Esophagus squamous epithelium (tissue), 5 donors: ENCODE results near the gene ADARB2. TPM values are rescaled to one million over a fixed set of nuclear protein-coding genes. Genes with fewer than 3 reads are reported as not detected.

ENCODE experiments used
- DNase-seq: peaks from one replicate; lab custom pipeline; 2025; lab: John Stamatoyannopoulos, UW
- H3K27ac ChIP-seq, 4 donors: fragments of 200-600 bp; sonication (generic); one replicate each; pipeline ENCODE4 v1.5.1; 2016 to 2019; ENCODE audit warnings: mild to moderate bottlenecking in 1 of 4
- H3K27me3 ChIP-seq, 4 donors: fragments of 200-600 bp; sonication (generic); 1 replicate in 3 of 4; 2 replicates in 1 of 4; pipeline versions ENCODE4 v1.5.1 to v1.6.0; 2017 to 2021; ENCODE audit warnings: antibody characterized with exemption in 1 of 4
- H3K36me3 ChIP-seq, 3 donors: fragments of 200-600 bp; sonication (generic); one replicate each; pipeline ENCODE4 v1.5.1; 2016 to 2019
- H3K4me1 ChIP-seq, 3 donors: fragments of 200-600 bp; sonication (generic); one replicate each; pipeline ENCODE4 v1.5.1; 2017 to 2019
- H3K4me3 ChIP-seq, 4 donors: fragments of 200-600 bp; sonication (generic); 1 replicate in 3 of 4; 2 replicates in 1 of 4; pipeline ENCODE4 v1.5.1; 2016 to 2019; ENCODE audit warnings: mild to moderate bottlenecking in 2 of 4, moderate library complexity in 1 of 4
- H3K9me3 ChIP-seq, 3 donors: fragments of 200-600 bp; sonication (generic); one replicate each; pipeline ENCODE4 v1.5.1; 2016 to 2019
- POLR2A ChIP-seq, 4 donors: fragments of 450-650 bp; IDR thresholded peaks; one replicate each; pipeline ENCODE4 v1.6.1; 2017; ENCODE audit warnings: antibody characterized with exemption in 4 of 4, mild to moderate bottlenecking in 4 of 4, moderate library complexity in 3 of 4
- WGBS, 2 donors: methylation state at CpG; one replicate each; pipeline ENCODE4 v1.1.5; 2018; 5-methylcytosine and 5-hydroxymethylcytosine counted together
- intact Hi-C: fragments of 100-400 bp; cut with DNase I; formaldehyde crosslinking; loops from one replicate; pipeline ENCODE4 v1.15.0; 2022
- total RNA-seq, 4 donors: library from RNA; depleted of rRNA; stranded (reverse); fragments of >200 nt; gene quantifications; one replicate each; pipeline ENCODE4 v1.1.0, GENCODE V29; 2016
- TF ChIP-seq, protein P1 (sequence below), 6 experiments: fragments of 450-650 bp in 4 of 6; fragments of 200-600 bp in 2 of 6; sonication (generic) in 2 of 6; IDR thresholded peaks; one replicate each; pipeline ENCODE4 v1.5.1; 2016 to 2019; ENCODE audit warnings: antibody characterized with exemption in 6 of 6, mild to moderate bottlenecking in 4 of 6, moderate library complexity in 4 of 6
- donor health status: DM: yes; HTN: yes; CAD: no.

Gene ADARB2
- total RNA-seq, 4 donors from 2014 or later = 0.21 to 3.5 (median 1.5) TPM

DNA sequence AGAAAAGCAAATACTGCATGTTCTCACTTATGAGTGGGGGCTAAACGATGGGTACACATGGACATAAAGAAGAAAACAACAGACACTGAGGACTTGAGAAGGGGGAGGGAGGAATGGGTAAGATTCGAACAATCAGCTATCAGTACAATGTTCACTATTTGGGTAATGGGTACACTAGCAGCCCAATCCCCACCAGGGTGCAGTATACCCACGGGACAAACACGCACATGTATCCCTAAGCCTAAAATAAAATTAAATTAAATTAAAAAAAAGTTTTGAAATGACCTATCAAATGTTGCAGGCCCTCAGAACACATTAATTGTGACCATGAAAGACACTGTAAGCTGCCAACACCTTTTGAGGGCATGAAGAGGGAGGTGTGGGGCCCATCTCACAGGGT lies 365.1 kb downstream of the ADARB2 start:
- H3K4me1 ChIP-seq = peaks cover 0 to under 1% (median 0%) of the 10 kb centered on the region in 3 donors
- intact Hi-C loops = no loop called here
- no peak overlapping the region for H3K4me3 ChIP-seq
- no peak overlapping the region for H3K27ac ChIP-seq
- no peaks in the 10 kb centered on the region for H3K36me3 ChIP-seq
- H3K27me3 ChIP-seq = peaks cover 0 to 10% (median 0%) of the 10 kb centered on the region in 4 donors
- H3K9me3 ChIP-seq = no peaks in the 10 kb centered on the region
- WGBS, 2 donors = 88 to 89% methylated on average over 4 of the region's 4 CpGs
- DNase-seq = no peak
- TF ChIP-seq POLR2A (IDR thresholded peaks at IDR 0.05) = no peak
- TF ChIP-seq, protein P1, sequence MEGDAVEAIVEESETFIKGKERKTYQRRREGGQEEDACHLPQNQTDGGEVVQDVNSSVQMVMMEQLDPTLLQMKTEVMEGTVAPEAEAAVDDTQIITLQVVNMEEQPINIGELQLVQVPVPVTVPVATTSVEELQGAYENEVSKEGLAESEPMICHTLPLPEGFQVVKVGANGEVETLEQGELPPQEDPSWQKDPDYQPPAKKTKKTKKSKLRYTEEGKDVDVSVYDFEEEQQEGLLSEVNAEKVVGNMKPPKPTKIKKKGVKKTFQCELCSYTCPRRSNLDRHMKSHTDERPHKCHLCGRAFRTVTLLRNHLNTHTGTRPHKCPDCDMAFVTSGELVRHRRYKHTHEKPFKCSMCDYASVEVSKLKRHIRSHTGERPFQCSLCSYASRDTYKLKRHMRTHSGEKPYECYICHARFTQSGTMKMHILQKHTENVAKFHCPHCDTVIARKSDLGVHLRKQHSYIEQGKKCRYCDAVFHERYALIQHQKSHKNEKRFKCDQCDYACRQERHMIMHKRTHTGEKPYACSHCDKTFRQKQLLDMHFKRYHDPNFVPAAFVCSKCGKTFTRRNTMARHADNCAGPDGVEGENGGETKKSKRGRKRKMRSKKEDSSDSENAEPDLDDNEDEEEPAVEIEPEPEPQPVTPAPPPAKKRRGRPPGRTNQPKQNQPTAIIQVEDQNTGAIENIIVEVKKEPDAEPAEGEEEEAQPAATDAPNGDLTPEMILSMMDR (IDR thresholded peaks at IDR 0.05) = no peak

DNA sequence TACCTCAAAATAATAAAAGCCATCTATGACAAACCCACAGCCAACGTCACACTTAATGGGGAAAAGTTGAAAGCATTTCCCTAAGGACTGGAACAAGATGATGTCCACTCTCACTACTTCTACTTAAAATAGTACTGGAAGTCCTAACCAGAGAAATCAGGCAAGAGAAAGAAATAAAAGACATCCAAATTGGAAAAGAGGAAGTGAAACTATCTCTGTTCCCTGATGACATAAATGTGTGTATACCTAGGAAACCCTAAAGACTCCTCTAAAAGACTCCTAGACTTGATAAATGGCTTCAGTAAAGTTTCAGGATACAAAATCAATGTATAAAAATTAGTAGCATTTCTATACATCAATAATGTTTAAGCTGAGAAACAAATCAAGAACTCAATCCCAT lies 367.0 kb downstream of the ADARB2 start:
- H3K4me3 ChIP-seq = no peak overlapping the region
- no peaks in the 10 kb centered on the region for H3K9me3 ChIP-seq
- 68 to 76% methylated on average over 1 of the region's 1 CpG for WGBS, 2 donors

DNA sequence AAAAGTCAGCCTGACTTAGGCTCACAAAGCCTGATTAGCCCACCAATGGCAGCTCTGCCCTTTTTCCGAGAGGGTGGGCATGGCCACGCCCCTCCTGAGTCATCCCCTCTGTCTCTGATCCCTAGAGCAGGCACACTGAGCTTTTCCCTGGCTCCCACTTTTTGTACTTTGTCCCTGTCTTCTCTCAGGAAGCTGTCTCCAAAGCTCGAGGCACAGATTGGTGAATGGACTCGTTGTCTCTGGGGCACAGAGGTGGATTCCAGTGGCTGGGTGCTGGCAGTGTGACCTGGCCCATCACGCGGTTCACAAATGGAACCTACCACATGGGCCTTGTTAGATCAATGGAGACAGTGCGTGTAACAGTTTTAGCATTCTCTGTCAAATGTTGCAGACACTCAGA lies 367.7 kb downstream of the ADARB2 start:
- Histone ChIP-seq H3K4me3 (no peak overlapping the region), H3K27ac (no peak overlapping the region), H3K27me3 (peaks cover 0 to 6% (median 0%) of the 10 kb centered on the region in 4 donors), H3K4me1 (peaks cover 0 to 10% (median 7%) of the 10 kb centered on the region in 3 donors), H3K9me3 (no peaks in the 10 kb centered on the region), H3K36me3 (no peaks in the 10 kb centered on the region)
- TF ChIP-seq, protein P1 (IDR thresholded peaks at IDR 0.05) = no peak
- no peak for TF ChIP-seq POLR2A (IDR thresholded peaks at IDR 0.05)
- no peak for DNase-seq
- 34 to 72% methylated on average over 7 of the region's 7 CpGs for WGBS, 2 donors
- intact Hi-C loops = no loop called here

More for the DNA sequence above, 367.0 kb downstream of the ADARB2 start:
- H3K36me3 ChIP-seq = no peaks in the 10 kb centered on the region
- TF ChIP-seq, protein P1 (IDR thresholded peaks at IDR 0.05) = no peak
- no peak for TF ChIP-seq POLR2A (IDR thresholded peaks at IDR 0.05)
- intact Hi-C loops = no loop called here
- H3K4me1 ChIP-seq = peaks cover 0 to 10% (median 7%) of the 10 kb centered on the region in 3 donors
- peaks cover 0 to 6% (median 0%) of the 10 kb centered on the region in 4 donors for H3K27me3 ChIP-seq
- H3K27ac ChIP-seq = no peak overlapping the region
- no peak for DNase-seq

DNA sequence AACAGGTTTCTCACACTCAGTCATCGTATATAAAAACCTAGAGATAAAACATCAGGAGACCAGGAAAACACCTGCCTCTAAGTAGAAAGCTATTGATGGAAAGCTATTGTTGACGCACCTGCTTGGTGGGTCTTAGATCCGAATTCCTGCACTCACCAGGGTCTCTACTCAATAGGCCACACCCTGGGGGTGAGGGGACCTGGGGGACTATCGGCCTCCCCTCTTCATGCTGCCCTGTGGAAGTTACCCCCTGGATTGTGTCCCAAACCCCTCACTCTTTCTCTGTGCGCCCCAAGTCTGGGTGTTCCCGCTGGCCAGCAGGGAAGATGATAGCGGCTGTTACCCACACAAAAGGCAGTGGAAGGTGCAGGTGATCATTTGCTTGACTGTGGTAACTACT lies 368.1 kb downstream of the ADARB2 start:
- no peaks in the 10 kb centered on the region for H3K9me3 ChIP-seq
- H3K4me1 ChIP-seq = peaks cover 0 to 13% (median 8%) of the 10 kb centered on the region in 3 donors
- peaks cover 0 to 6% (median 0%) of the 10 kb centered on the region in 4 donors for H3K27me3 ChIP-seq
- DNase-seq = no peak
- intact Hi-C loops = no loop called here
- 69 to 83% methylated on average over 4 to 5 of the region's 7 CpGs for WGBS, 2 donors
- no peak overlapping the region for H3K4me3 ChIP-seq
- TF ChIP-seq, protein P1 (IDR thresholded peaks at IDR 0.05) = no peak
- TF ChIP-seq POLR2A (IDR thresholded peaks at IDR 0.05) = no peak
- H3K27ac ChIP-seq = no peak overlapping the region
- H3K36me3 ChIP-seq = no peaks in the 10 kb centered on the region

DNA sequence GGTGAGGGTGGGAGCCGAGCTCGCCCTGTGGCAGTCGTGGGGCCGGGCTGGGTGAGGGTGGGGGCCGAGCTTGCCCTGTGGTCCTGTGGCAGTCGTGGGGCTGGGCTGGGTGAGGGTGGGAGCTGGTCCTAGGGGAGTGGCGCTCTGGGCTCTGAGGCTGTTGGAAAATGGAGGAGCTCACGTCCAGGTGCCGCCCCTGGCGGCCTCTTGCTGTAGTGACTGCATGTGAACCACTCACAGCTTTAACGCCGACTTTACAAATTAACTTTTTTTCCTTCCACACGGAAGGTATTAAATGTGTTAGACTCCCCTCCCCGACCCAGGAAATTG lies 368.5 kb downstream of the ADARB2 start:
- intact Hi-C loops = no loop called here
- TF ChIP-seq, protein P1 (IDR thresholded peaks at IDR 0.05) = peak in 4 of 6 experiments; percentile 12 to 30 (median 26)
- no peak for TF ChIP-seq POLR2A (IDR thresholded peaks at IDR 0.05)

More for the DNA sequence above, 368.5 kb downstream of the ADARB2 start:
- Histone ChIP-seq H3K36me3 (no peaks in the 10 kb centered on the region), H3K4me1 (peaks cover 0 to 16% (median 10%) of the 10 kb centered on the region in 3 donors), H3K27ac (no peak overlapping the region), H3K9me3 (no peaks in the 10 kb centered on the region), H3K27me3 (peaks cover 0 to 6% (median 0%) of the 10 kb centered on the region in 4 donors), H3K4me3 (no peak overlapping the region)
- DNase-seq = no peak
- WGBS, 2 donors = 24 to 29% methylated on average over 6 to 7 of the region's 14 CpGs
